SK-N-SH treated with all-trans-retinoic acid at 6 μM for 48 hours (cell line): ENCODE data around the gene RNF169.

Experiments
- ARNTL ChIP-seq: fragments of 450-650 bp; formaldehyde crosslinking; IDR thresholded peaks from 2 replicates; pipeline ENCODE4 v1.5.0; 2020; ENCODE audit warnings: low read depth, mild to moderate bottlenecking, moderate library complexity, borderline replicate concordance
- CSRNP3 ChIP-seq: fragments of 250-450 bp; sonication (Bioruptor Pico); IDR thresholded peaks from 2 replicates; pipeline ENCODE4 v1.5.1; 2021; ENCODE audit warnings: mild to moderate bottlenecking, moderate library complexity
- ESRRG ChIP-seq: fragments of 250-450 bp; sonication (Bioruptor Pico); IDR thresholded peaks from 2 replicates; pipeline ENCODE4 v1.6.1; 2021; ENCODE audit warnings: mild to moderate bottlenecking
- GLIS3 ChIP-seq: fragments of 250-450 bp; sonication (Bioruptor Pico); IDR thresholded peaks from 2 replicates; pipeline ENCODE4 v1.5.0; 2020; ENCODE audit warnings: mild to moderate bottlenecking, moderate library complexity
- PPARA ChIP-seq: fragments of 250-450 bp; sonication (Bioruptor Pico); IDR thresholded peaks from 2 replicates; pipeline ENCODE4 v1.5.0; 2020; ENCODE audit warnings: mild to moderate bottlenecking, borderline replicate concordance
- RARB ChIP-seq: fragments of 250-450 bp; sonication (Bioruptor Pico); IDR thresholded peaks from 2 replicates; pipeline ENCODE4 v1.8.0; 2021; ENCODE audit warnings: mild to moderate bottlenecking, moderate library complexity
- ZC3H10 ChIP-seq: fragments of 250-450 bp; sonication (Bioruptor Pico); IDR thresholded peaks from 2 replicates; pipeline ENCODE4 v1.5.1; 2021; ENCODE audit warnings: mild to moderate bottlenecking, moderate library complexity
- ZFP3 ChIP-seq: fragments of 250-450 bp; sonication (Bioruptor Pico); IDR thresholded peaks from 2 replicates; pipeline ENCODE4 v1.5.0; 2020; ENCODE audit warnings: mild to moderate bottlenecking, moderate library complexity
- ZFP30 ChIP-seq: fragments of 450-650 bp; formaldehyde crosslinking; IDR thresholded peaks from 2 replicates; pipeline ENCODE4 v1.5.0; 2022; ENCODE audit warnings: mild to moderate bottlenecking, moderate library complexity
- TF ChIP-seq, protein P1 (sequence below): fragments of 250-450 bp; sonication (Bioruptor Pico); IDR thresholded peaks from 2 replicates; pipeline ENCODE4 v1.8.0; 2021; ENCODE audit warnings: low read depth, mild to moderate bottlenecking, moderate library complexity, borderline replicate concordance
- TF ChIP-seq, protein P2 (sequence below): fragments of 250-450 bp; sonication (Bioruptor Pico); IDR thresholded peaks from 2 replicates; pipeline ENCODE4 v1.8.0; 2020; ENCODE audit warnings: mild to moderate bottlenecking, moderate library complexity, borderline replicate concordance

DNA sequence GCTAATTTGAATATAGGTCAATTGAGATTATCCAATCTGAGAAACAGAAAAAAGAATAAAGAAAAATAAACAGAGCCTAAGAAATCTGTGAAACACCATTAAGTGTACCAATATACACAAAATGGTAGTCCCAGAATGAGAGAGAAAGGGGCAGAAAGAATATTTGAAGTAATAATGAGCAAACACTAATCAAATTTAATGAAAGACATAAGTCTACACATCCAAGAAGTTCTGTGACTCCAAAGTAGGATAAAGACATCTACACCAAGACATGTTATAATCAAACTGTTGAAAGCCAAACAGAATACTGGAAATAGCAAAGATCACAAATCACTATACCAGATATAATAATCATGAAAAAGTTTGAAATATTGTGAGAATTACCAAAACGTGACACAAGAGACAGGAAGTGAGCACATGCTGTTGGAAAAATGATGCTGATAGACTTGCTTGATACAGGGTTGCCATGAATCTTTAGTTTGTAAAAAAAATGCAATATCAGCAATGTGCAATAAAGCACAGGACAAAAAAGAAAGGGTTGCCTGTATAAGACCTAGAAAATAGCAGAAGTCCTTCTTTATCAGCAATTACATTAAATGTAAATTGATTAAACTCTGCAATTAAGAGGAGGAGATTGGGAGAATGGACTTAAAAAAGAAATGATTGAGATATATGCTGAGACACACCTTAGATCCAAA lies 75.8 kb downstream of the RNF169 start:
- TF ChIP-seq ZFP3 (CRISPR knock-in tag) (no peak), ZFP30 (CRISPR knock-in tag) (no peak), CSRNP3 (no peak), RARB (CRISPR knock-in tag) (no peak), GLIS3 (CRISPR knock-in tag) (no peak), ESRRG (no peak), PPARA (CRISPR knock-in tag) (no peak), ZC3H10 (no peak), ARNTL (CRISPR knock-in tag) (no peak)
- TF ChIP-seq, protein P1, sequence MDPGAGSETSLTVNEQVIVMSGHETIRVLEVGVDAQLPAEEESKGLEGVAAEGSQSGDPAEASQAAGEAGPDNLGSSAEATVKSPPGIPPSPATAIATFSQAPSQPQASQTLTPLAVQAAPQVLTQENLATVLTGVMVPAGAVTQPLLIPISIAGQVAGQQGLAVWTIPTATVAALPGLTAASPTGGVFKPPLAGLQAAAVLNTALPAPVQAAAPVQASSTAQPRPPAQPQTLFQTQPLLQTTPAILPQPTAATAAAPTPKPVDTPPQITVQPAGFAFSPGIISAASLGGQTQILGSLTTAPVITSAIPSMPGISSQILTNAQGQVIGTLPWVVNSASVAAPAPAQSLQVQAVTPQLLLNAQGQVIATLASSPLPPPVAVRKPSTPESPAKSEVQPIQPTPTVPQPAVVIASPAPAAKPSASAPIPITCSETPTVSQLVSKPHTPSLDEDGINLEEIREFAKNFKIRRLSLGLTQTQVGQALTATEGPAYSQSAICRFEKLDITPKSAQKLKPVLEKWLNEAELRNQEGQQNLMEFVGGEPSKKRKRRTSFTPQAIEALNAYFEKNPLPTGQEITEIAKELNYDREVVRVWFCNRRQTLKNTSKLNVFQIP (CRISPR knock-in tag): no peak
- TF ChIP-seq, protein P2, sequence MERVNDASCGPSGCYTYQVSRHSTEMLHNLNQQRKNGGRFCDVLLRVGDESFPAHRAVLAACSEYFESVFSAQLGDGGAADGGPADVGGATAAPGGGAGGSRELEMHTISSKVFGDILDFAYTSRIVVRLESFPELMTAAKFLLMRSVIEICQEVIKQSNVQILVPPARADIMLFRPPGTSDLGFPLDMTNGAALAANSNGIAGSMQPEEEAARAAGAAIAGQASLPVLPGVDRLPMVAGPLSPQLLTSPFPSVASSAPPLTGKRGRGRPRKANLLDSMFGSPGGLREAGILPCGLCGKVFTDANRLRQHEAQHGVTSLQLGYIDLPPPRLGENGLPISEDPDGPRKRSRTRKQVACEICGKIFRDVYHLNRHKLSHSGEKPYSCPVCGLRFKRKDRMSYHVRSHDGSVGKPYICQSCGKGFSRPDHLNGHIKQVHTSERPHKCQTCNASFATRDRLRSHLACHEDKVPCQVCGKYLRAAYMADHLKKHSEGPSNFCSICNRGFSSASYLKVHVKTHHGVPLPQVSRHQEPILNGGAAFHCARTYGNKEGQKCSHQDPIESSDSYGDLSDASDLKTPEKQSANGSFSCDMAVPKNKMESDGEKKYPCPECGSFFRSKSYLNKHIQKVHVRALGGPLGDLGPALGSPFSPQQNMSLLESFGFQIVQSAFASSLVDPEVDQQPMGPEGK: no peak
